Muscle of leg (tissue), 11 donors: ENCODE data around the gene RNU6-9. TPM values are rescaled to one million over a fixed set of nuclear protein-coding genes. Genes with fewer than 3 reads are reported as not detected.
"Not testable (repeated sequence)": the region's sequence is repeated elsewhere in the genome, so short reads cannot be mapped to it uniquely, and the experiment has no call there.

Experiments used
- DNase-seq: peaks from one replicate; pipeline ENCODE4 v3.0.0; 2013
- H3K27ac ChIP-seq: one replicate; pipeline ENCODE4 v1.5.1; 2013; ENCODE audit warnings: mild to moderate bottlenecking, low read length, control low read depth
- H3K27me3 ChIP-seq: one replicate; pipeline ENCODE4 v1.6.1; 2013; ENCODE audit warnings: low read length; ENCODE audit not compliant: control insufficient read depth, insufficient read depth
- H3K36me3 ChIP-seq: one replicate; pipeline ENCODE4 v1.6.1; 2013; ENCODE audit warnings: low read length; ENCODE audit not compliant: control insufficient read depth, insufficient read depth
- H3K4me1 ChIP-seq: one replicate; pipeline ENCODE4 v1.6.1; 2013; ENCODE audit warnings: low read length; ENCODE audit not compliant: control insufficient read depth, insufficient read depth
- H3K4me3 ChIP-seq: one replicate; pipeline ENCODE4 v1.5.1; 2013; ENCODE audit warnings: low read length, control low read depth
- H3K9me3 ChIP-seq: replicated peaks from 2 replicates; pipeline ENCODE4 v1.6.1; 2013; ENCODE audit warnings: low read depth, low read length; ENCODE audit not compliant: control insufficient read depth
- WGBS: methylation state at CpG from one replicate; pipeline ENCODE4 v1.1.5; 2013; ENCODE audit warnings: missing lambda C conversion rate; ENCODE audit not compliant: insufficient coverage; 5-methylcytosine and 5-hydroxymethylcytosine counted together
- polyA plus RNA-seq, 8 donors: library from polyadenylated mRNA; unstranded; fragments of 120-200 nt; gene quantifications; one replicate each; pipeline versions ENCODE4 v1.2.1 to v1.2.3, GENCODE V29; 2013; ENCODE audit warnings: inconsistent platforms in 1 of 8, low replicate concordance in 1 of 8; ENCODE audit not compliant: insufficient read length in 8 of 8, insufficient read depth in 1 of 8
- total RNA-seq: library from RNA; stranded (reverse); fragments of 120-200 nt; gene quantifications from one replicate; pipeline ENCODE4 v1.2.4, GENCODE V29; 2013

RNU6-9 gene
- total and polyA plus RNA-seq, 9 donors = not detected

- 61% methylated on average over 31 of the region's 55 CpGs for WGBS
- H3K27me3 ChIP-seq = peaks cover 52% of the 10 kb centered on the region
- H3K4me1 ChIP-seq = peaks cover 20% of the 10 kb centered on the region
- H3K9me3 ChIP-seq = no peaks in the 10 kb centered on the region
- no peak within 1 kb of the TSS for H3K27ac ChIP-seq
- no peaks in the 10 kb centered on the region for H3K36me3 ChIP-seq
- no peak within 1 kb of the TSS for H3K4me3 ChIP-seq
- DNase-seq = peak; percentile 9
These were observed 40.9 kb upstream of the RNU6-9 start, which contains the start of gene ELANE for GRCh38 chr19:852136-853013. ELANE (plus strand) TSS chr19:852303; CDS start chr19:852329, 26 bp downstream.

GRCh38 chr19:853014-853585 lies 40.2 kb upstream of the RNU6-9 start:
- no peaks in the 10 kb centered on the region for H3K9me3 ChIP-seq
- peaks cover 13% of the 10 kb centered on the region for H3K4me1 ChIP-seq
- no peaks in the 10 kb centered on the region for H3K36me3 ChIP-seq
- no peak overlapping the region for H3K27ac ChIP-seq
- H3K4me3 ChIP-seq = no peak overlapping the region
- 28% methylated on average over 47 of the region's 67 CpGs for WGBS
- H3K27me3 ChIP-seq = peaks cover 49% of the 10 kb centered on the region
- no peak for DNase-seq

GRCh38 chr19:853614-854220 lies 39.6 kb upstream of the RNU6-9 start:
- not testable (repeated sequence) for H3K4me3 ChIP-seq, H3K27ac ChIP-seq, H3K9me3 ChIP-seq, DNase-seq, H3K36me3 ChIP-seq, H3K4me1 ChIP-seq
- 100% methylated on average over 5 of the region's 17 CpGs for WGBS
- H3K27me3 ChIP-seq = peaks cover 49% of the 10 kb centered on the region

GRCh38 chr19:854549-854948 lies 38.7 kb upstream of the RNU6-9 start:
- H3K36me3 ChIP-seq = no peaks in the 10 kb centered on the region
- no peaks in the 10 kb centered on the region for H3K9me3 ChIP-seq
- no peak for DNase-seq
- peaks cover 14% of the 10 kb centered on the region for H3K4me1 ChIP-seq
- no peak overlapping the region for H3K27ac ChIP-seq
- 100% methylated on average over 1 of the region's 6 CpGs for WGBS
- H3K27me3 ChIP-seq = peaks cover 55% of the 10 kb centered on the region
- no peak overlapping the region for H3K4me3 ChIP-seq

GRCh38 chr19:855142-855541 lies 38.1 kb upstream of the RNU6-9 start:
- WGBS = 90% methylated on average over 7 of the region's 12 CpGs
- peaks cover 61% of the 10 kb centered on the region for H3K27me3 ChIP-seq
- no peak for DNase-seq

GRCh38 chr19:855566-856120 lies 37.6 kb upstream of the RNU6-9 start:
- peaks cover 14% of the 10 kb centered on the region for H3K4me1 ChIP-seq
- H3K27me3 ChIP-seq = peaks cover 65% of the 10 kb centered on the region
- H3K9me3 ChIP-seq = no peaks in the 10 kb centered on the region
- no peak for DNase-seq
- H3K4me3 ChIP-seq = no peak overlapping the region
- H3K36me3 ChIP-seq = no peaks in the 10 kb centered on the region
- WGBS = 66% methylated on average over 28 of the region's 40 CpGs
- no peak overlapping the region for H3K27ac ChIP-seq

More at GRCh38 chr19:855142-855541, 38.1 kb upstream of the RNU6-9 start:
- no peak overlapping the region for H3K4me3 ChIP-seq
- no peak overlapping the region for H3K27ac ChIP-seq
- no peaks in the 10 kb centered on the region for H3K9me3 ChIP-seq
- H3K4me1 ChIP-seq = peaks cover 18% of the 10 kb centered on the region
- H3K36me3 ChIP-seq = no peaks in the 10 kb centered on the region

- Histone ChIP-seq H3K4me3 (no peak overlapping the region), H3K27ac (no peak overlapping the region), H3K27me3 (peaks cover 65% of the 10 kb centered on the region), H3K36me3 (no peaks in the 10 kb centered on the region), H3K4me1 (peaks cover 13% of the 10 kb centered on the region), H3K9me3 (no peaks in the 10 kb centered on the region)
- DNase-seq = no peak
- WGBS = 90% methylated on average over 2 of the region's 9 CpGs
These were observed 35.0 kb upstream of the RNU6-9 start for GRCh38 chr19:858284-858683.

- peaks cover 63% of the 10 kb centered on the region for H3K27me3 ChIP-seq
- H3K27ac ChIP-seq = no peak within 1 kb of the TSS
- WGBS = 23% methylated on average over 14 of the region's 24 CpGs
- DNase-seq = peak; percentile 32
- H3K4me1 ChIP-seq = peaks cover 13% of the 10 kb centered on the region
- no peaks in the 10 kb centered on the region for H3K9me3 ChIP-seq
- H3K36me3 ChIP-seq = no peaks in the 10 kb centered on the region
- H3K4me3 ChIP-seq = no peak within 1 kb of the TSS
These were observed 34.1 kb upstream of the RNU6-9 start, which contains the start of gene CFD for GRCh38 chr19:858868-859843. CFD (plus strand) TSS chr19:859664; CDS start chr19:859690, 26 bp downstream.

GRCh38 chr19:861141-861755 lies 32.0 kb upstream of the RNU6-9 start:
- Histone ChIP-seq H3K4me1 (peaks cover 13% of the 10 kb centered on the region), H3K27ac (no peak overlapping the region), H3K27me3 (peaks cover 57% of the 10 kb centered on the region), H3K4me3 (no peak overlapping the region), H3K9me3 (no peaks in the 10 kb centered on the region), H3K36me3 (no peaks in the 10 kb centered on the region)
- no peak for DNase-seq
- 57% methylated on average over 26 of the region's 35 CpGs for WGBS
